ENCODE data around the gene MISP3.

GRCh38 chr19:14048443-14049153 is 24.0 kb upstream of the MISP3 start:
- no peak for TF ChIP-seq HMGXB4 (CRISPR knock-in tag; IDR thresholded peaks at IDR 0.05; ENCODE audit: borderline replicate concordance)
- peak; percentile 30 for TF ChIP-seq CTCF (IDR thresholded peaks at IDR 0.05)
- no peak for TF ChIP-seq CEBPB (IDR thresholded peaks at IDR 0.05)
- no peak for TF ChIP-seq HOXA7 (CRISPR knock-in tag; IDR thresholded peaks at IDR 0.05)
- no peak for TF ChIP-seq EP300 (IDR thresholded peaks at IDR 0.05)
- no peak for TF ChIP-seq CBX8 (IDR thresholded peaks at IDR 0.05)
- TF ChIP-seq REST (IDR thresholded peaks at IDR 0.05): no peak
- TF ChIP-seq POLR2A (IDR thresholded peaks at IDR 0.05; ENCODE audit: low read length): no peak
- no peak for TF ChIP-seq MAX (IDR thresholded peaks at IDR 0.05)
- TF ChIP-seq JUNB (IDR thresholded peaks at IDR 0.05): no peak
- TF ChIP-seq CHD2 (IDR thresholded peaks at IDR 0.05; ENCODE audit: low read length, partially characterized antibody): no peak
